Measurements from ENCODE around the gene LRRC49.
"Not testable (repeated sequence)": the region's sequence is repeated elsewhere in the genome, so short reads cannot be mapped to it uniquely, and the experiment has no call there.

The LRRC49 gene

GRCh38 chr15:70892002-70892911 lies at the start of gene LRRC49, which contains the start of gene THAP10:
TSS of gene LRRC49 (plus strand) at chr15:70892826. CDS start at chr15:70892895, 69 bp downstream.
TSS of gene THAP10 (minus strand) at chr15:70892433. CDS start at chr15:70892272, 161 bp downstream.
- DNase-seq (ENCODE audit: low read depth in 1 of 2, low spot score in 1 of 2) = no peak

DNA sequence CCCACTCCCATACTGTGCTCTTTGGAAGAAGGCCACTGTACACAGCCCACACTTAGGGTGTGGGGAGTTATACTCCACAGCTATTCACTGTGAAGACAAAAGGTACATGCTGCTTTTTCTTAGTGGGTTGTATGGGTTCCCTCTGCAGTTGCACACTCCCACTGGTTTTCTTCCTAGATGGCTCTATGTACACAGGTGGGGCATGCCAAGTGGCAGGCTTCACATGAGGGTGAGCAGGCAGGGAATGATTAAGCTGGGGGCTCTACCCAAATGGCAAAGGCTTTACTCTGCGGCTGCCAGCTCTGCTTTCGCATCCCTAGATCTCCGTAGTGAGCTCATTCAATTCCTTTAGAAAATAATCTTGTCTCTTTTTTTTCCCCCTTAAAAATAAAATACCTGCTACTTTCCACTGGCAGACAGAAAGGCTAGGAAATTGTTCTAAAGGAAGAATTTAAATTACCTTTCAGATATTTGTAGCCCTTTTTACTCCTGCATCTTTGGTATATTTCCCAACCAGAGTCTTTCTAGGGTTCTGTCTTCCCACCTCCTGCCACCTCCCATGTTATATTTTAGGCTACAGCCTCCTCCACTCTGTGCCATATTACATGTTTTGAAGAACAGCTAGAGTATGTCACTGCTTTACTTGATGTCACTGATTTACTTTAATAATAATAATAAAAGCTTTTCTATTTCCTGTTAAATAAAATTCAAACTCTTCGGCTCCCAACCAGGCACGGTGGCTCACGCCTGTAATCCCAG lies 46.8 kb upstream of the LRRC49 start:
- no peak for DNase-seq (ENCODE audit: low read depth in 1 of 2, low spot score in 1 of 2)

- no peak for DNase-seq (ENCODE audit: low read depth in 1 of 2, low spot score in 1 of 2)
Observed at GRCh38 chr15:70851889-70852288, 40.7 kb upstream of the LRRC49 start.

GRCh38 chr15:70852501-70853317 lies 39.9 kb upstream of the LRRC49 start:
- DNase-seq (ENCODE audit: low read depth in 1 of 2, low spot score in 1 of 2) = no peak

- DNase-seq (ENCODE audit: low read depth in 1 of 2, low spot score in 1 of 2) = no peak
Observed at GRCh38 chr15:70853318-70853972, 39.2 kb upstream of the LRRC49 start.

DNA sequence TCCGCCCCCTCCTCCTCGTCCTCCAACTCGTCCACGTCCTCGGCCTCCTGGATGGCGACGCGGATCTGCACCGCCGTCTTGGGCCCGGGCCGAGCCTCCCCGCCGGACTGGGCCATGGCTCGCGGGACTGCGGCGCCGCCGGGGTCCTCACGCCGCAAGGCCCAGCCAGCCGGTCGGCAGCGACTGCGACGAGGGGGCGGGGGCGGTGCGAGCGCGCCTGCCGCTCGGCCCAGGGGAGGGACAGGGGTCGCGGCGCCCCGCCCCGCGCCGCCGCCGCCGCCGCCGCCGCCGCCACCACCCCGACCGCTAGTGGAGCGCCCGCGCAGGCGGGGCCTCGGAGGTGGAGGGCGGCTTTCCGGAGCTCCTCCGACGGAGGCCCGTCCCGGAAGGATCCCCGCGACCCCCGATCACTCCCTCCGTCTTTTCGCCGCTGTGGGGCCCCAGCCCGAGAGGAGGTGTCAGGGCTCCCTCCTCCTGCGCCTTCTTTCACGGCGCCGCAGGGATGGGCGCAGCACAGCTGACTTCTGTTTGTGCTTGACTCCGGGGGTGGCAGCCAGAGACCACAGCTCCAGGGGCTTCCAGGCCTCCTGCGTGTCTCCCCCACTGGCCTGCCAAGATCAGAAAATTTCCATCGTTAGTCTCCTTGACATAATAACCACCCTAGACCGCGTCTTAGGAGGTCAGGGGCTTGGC lies 38.5 kb upstream of the LRRC49 start, which contains the start of gene LARP6:
Gene LARP6 (minus strand): TSS at position 185 of the 693 bp plus-strand sequence. CDS start 69 bp downstream, at position 116.
- DNase-seq (ENCODE audit: low read depth in 1 of 2, low spot score in 1 of 2) = no peak

- DNase-seq (ENCODE audit: low read depth in 1 of 2, low spot score in 1 of 2) = no peak
Observed at GRCh38 chr15:70854666-70854976, 38.0 kb upstream of the LRRC49 start.

- no peak for DNase-seq (ENCODE audit: low read depth in 1 of 2, low spot score in 1 of 2)
Observed at GRCh38 chr15:70855764-70856163, 36.9 kb upstream of the LRRC49 start.

- DNase-seq (ENCODE audit: low read depth in 1 of 2, low spot score in 1 of 2) = no peak
Observed at GRCh38 chr15:70856177-70856883, 36.3 kb upstream of the LRRC49 start.

DNA sequence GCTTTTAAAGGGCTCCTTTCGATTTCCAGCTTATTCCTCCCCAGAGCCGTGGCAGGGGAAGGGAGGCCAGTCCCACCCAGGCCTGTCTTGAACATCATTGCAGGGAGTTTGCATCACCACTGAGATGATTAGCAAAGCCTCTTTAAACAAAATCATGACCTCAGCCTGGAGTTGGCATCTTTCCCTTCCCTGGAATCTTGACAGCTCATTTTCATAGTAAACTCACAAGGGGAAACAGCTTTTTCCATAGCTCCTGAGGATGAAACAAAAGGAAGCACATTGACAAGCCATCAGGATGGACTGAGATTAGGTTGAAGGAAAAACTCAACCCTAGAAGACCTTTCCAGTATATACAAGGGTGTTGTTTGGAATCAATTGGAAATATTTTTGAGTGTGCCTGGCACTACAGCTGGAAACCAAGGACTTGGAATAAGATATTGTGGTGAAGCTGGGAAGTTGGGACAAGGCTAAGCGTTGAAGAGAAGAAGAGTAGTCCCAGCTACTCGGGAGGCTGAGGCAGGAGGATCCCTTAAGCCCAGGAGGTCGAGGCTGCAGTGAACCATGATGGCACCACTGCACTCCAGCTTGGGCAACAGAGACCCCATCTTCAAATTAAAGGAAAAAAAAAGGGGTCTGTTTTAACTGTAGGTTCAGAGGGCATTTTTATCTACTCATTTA lies 35.6 kb upstream of the LRRC49 start:
- no peak for DNase-seq (ENCODE audit: low read depth in 1 of 2, low spot score in 1 of 2)

GRCh38 chr15:70857562-70858285 lies 34.9 kb upstream of the LRRC49 start:
- no peak for DNase-seq (ENCODE audit: low read depth in 1 of 2, low spot score in 1 of 2)

DNA sequence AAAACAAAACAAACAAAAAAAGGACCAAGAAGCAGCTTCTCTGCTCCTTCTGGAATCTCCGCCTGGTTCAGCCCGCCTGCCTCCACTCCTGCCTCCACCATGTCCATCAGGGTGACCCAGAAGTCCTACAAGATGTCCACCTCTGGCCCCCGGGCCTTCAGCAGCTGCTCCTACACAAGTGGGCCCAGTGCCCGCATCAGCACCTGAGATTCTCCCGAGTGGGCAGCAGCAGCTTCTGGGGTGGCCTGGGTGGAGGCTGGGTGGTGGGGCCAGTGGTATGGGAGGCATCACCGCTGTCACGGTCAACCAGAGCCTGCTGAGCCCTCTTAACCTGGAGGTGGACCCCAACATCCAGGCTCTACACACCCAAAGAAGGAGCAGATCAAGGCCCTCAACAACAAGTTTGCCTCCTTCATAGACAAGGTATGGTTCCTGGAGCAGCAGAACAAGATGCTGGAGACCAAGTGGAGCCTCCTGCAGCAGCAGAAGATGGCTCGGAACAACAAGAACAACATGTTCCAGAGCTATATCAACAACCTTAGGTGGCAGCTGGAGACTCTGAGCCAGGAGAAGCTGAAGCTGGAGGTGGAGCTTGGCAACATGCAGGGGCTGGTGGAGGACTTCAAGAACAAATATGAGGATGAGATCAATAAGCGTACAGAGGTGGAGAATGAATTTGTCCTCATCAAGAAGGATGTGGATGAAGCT lies 33.9 kb upstream of the LRRC49 start:
- not testable (repeated sequence) for DNase-seq (ENCODE audit: low read depth in 1 of 2, low spot score in 1 of 2)

GRCh38 chr15:70859322-70859908 lies 33.2 kb upstream of the LRRC49 start:
- DNase-seq (ENCODE audit: low read depth in 1 of 2, low spot score in 1 of 2) = no peak

DNA sequence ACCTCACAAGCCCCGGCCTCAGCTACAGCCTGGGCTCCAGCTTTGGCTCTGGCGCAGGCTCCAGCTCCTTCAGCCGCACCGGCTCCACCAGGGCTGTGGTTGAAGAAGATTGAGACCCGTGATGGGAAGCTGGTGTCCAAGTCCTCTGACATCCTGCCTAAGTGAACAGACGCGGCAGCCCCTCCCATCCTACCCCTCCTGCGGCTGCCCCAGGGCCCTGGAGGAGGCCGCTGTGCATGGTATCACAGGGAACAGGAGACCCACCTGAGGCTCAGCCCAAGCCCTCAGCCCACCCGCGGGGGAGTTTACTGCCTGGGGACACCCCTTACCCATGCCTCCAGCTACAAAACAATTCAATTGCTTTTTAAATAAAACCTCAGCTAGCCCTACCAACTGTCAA lies 32.6 kb upstream of the LRRC49 start:
- DNase-seq (ENCODE audit: low read depth in 1 of 2, low spot score in 1 of 2) = no peak

DNA sequence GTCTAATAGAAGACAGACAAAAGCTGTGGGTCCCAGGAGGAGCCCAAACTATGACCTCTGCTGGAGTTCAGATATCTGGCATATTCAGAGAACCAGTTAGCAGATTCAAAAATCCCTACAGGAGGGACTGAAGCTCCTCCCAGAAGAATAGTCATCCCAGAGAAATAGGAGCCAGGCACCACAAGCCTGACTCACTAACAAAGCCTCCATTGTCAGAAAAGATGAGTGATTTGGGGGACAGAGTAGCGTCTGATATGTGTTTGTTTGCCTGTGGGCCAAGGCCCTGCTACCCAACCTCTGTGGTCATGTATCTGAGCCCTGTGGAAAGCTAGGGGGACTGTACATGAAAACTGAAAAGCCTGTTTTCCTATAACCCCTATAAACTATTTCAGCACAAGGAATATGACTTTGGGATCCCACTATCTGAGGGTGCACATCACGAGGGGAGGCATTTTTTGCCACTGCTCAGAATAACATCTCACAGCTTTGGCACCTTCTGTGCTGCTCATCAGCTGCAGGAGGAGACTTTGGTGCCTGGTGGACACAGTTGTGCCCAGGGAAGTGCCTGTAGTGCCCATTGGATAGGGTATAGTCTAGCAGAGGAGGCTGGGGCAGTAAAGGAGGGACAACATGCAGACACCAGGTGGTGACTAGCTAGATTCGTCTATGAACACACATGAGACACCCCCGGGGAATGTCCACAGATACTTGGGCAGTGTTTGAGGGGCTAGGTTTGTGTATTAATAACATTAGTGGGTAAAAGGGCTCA lies 29.0 kb upstream of the LRRC49 start:
- no peak for DNase-seq (ENCODE audit: low read depth in 1 of 2, low spot score in 1 of 2)

- DNase-seq (ENCODE audit: low read depth in 1 of 2, low spot score in 1 of 2) = no peak
Observed at GRCh38 chr15:70866982-70867641, 25.5 kb upstream of the LRRC49 start.

All from activated T-helper 1 cell treated with anti-CD3 and anti-CD28 coated beads, Interleukin-2, amount 50 U/mL, for 16 hours (primary cell).